ENCODE results near the gene STAT6.

Gene STAT6

GRCh38 chr12:57111031-57111734 lies at the start of gene STAT6:
STAT6 (minus strand) TSS chr12:57111362; CDS start chr12:57108278, 3,084 bp downstream.
- DNase-seq (ENCODE audit: low spot score) = peak; percentile 69

- no peak for DNase-seq (ENCODE audit: low spot score)
Measured at GRCh38 chr12:57160741-57161140, 49.6 kb upstream of the STAT6 start.

GRCh38 chr12:57160040-57160439 lies 48.9 kb upstream of the STAT6 start:
- no peak for DNase-seq (ENCODE audit: low spot score)

- no peak for DNase-seq (ENCODE audit: low spot score)
Measured at GRCh38 chr12:57159311-57159710, 48.1 kb upstream of the STAT6 start.

- DNase-seq (ENCODE audit: low spot score) = no peak
Measured at GRCh38 chr12:57158665-57159064, 47.5 kb upstream of the STAT6 start.

GRCh38 chr12:57158186-57158585 lies 47.0 kb upstream of the STAT6 start:
- DNase-seq (ENCODE audit: low spot score) = no peak

- no peak for DNase-seq (ENCODE audit: low spot score)
Measured at GRCh38 chr12:57157588-57158173, 46.5 kb upstream of the STAT6 start.

GRCh38 chr12:57156701-57157403 lies 45.7 kb upstream of the STAT6 start:
- DNase-seq (ENCODE audit: low spot score) = no peak

GRCh38 chr12:57154804-57155434 lies 43.8 kb upstream of the STAT6 start:
- no peak for DNase-seq (ENCODE audit: low spot score)

- DNase-seq (ENCODE audit: low spot score) = no peak
Measured at GRCh38 chr12:57154076-57154475, 42.9 kb upstream of the STAT6 start.

GRCh38 chr12:57153415-57153997 lies 42.3 kb upstream of the STAT6 start:
- no peak for DNase-seq (ENCODE audit: low spot score)

GRCh38 chr12:57152639-57153038 lies 41.5 kb upstream of the STAT6 start:
- DNase-seq (ENCODE audit: low spot score) = no peak

GRCh38 chr12:57151741-57152630 lies 40.8 kb upstream of the STAT6 start:
- no peak for DNase-seq (ENCODE audit: low spot score)

- no peak for DNase-seq (ENCODE audit: low spot score)
Measured at GRCh38 chr12:57150400-57151000, 39.3 kb upstream of the STAT6 start.

- DNase-seq (ENCODE audit: low spot score) = no peak
Measured at GRCh38 chr12:57149245-57149900, 38.2 kb upstream of the STAT6 start.

- DNase-seq (ENCODE audit: low spot score) = no peak
Measured at GRCh38 chr12:57148469-57149244, 37.5 kb upstream of the STAT6 start.

- DNase-seq (ENCODE audit: low spot score) = no peak
Measured at GRCh38 chr12:57146961-57147944, 36.1 kb upstream of the STAT6 start, which contains the start of gene LRP1-AS. LRP1-AS (minus strand) TSS chr12:57147619.

- DNase-seq (ENCODE audit: low spot score) = no peak
Measured at GRCh38 chr12:57146092-57146491, 34.9 kb upstream of the STAT6 start.
